K562 (cell line): ENCODE data around the gene CYP4F3. TPM values are rescaled to one million over a fixed set of nuclear protein-coding genes. Genes with fewer than 3 reads are reported as not detected.

Experiments
- ATAC-seq: fragments of 200-7000 bp; cut with Tn5 transposase; 3 replicates; pipeline ENCODE4 v1.9.1; 2020; ENCODE audit warnings: moderate library complexity
- BruUV-seq: library from RNA; stranded (reverse); fragments of 400-500 nt; replicated peaks from 2 replicates; lab custom pipeline; 2021; lab: Mats Ljungman, UMichigan
- CTCF ChIA-PET: fragments of 300-600 bp; formaldehyde crosslinking; extraction: SDS; loops from one replicate; lab custom pipeline; 2021; ENCODE audit warnings: low intra/inter-chr PET ratio; lab: Yijun Ruan, JAX
- POLR2A ChIA-PET: fragments of 300-600, 350-650 bp; sonication (Branson Sonifier 250); formaldehyde crosslinking; extraction: SDS; loops from one replicate; lab custom pipeline; 2021; ENCODE audit warnings: antibody characterized with exemption, inconsistent platforms; lab: Yijun Ruan, JAX
- DNase-seq, 4 experiments: peaks; one replicate each; pipeline versions ENCODE4 v3.0.0 to v3.0.0-alpha.2; 2011 to 2018; ENCODE audit warnings: low spot score in 3 of 4, mixed read lengths in 3 of 4; ENCODE audit errors: extremely low read depth in 1 of 4
- FAIRE-seq: peaks from 2 replicates; lab custom pipeline; 2011; peaks lifted over from hg19 to GRCh38; lab: Jason Lieb, UNC
- H2AFZ ChIP-seq: 2 replicates; pipeline ENCODE4 v1.6.0; 2011; ENCODE audit warnings: low read depth, low read length, control low read depth, inconsistent platforms
- H3K27ac ChIP-seq: fragments of 200-600 bp; 3 replicates; pipeline ENCODE4 v1.8.0; 2011; ENCODE audit warnings: low read depth, mild to moderate bottlenecking, control low read depth, inconsistent platforms, low read length, moderate library complexity, mixed read lengths; ENCODE audit errors: extremely low read depth
- H3K27me3 ChIP-seq, 2 experiments: fragments of 300-600 bp in 1 of 2; 2 replicates in 1 of 2; 3 replicates in 1 of 2; pipeline versions ENCODE4 v1.6.0 to v1.8.0; 2011; ENCODE audit warnings: inconsistent platforms in 2 of 2, low read length in 2 of 2, mild to moderate bottlenecking in 1 of 2, mixed read lengths in 1 of 2, moderate library complexity in 1 of 2; ENCODE audit not compliant: control insufficient read depth in 2 of 2, insufficient read depth in 2 of 2
- H3K36me3 ChIP-seq: fragments of 300-600 bp; 3 replicates; pipeline ENCODE4 v1.8.0; 2011; ENCODE audit warnings: mild to moderate bottlenecking, low read length, inconsistent platforms; ENCODE audit not compliant: control insufficient read depth, insufficient read depth
- H3K4me1 ChIP-seq, 2 experiments: fragments of 200-600 bp in 1 of 2; replicated peaks in 1 of 2; 2 replicates in 1 of 2; 3 replicates in 1 of 2; pipeline versions ENCODE4 v1.5.1 to v1.8.0; 2011; ENCODE audit warnings: inconsistent platforms in 2 of 2, low read length in 2 of 2, mild to moderate bottlenecking in 1 of 2, mixed read lengths in 1 of 2, moderate library complexity in 1 of 2; ENCODE audit not compliant: control insufficient read depth in 2 of 2, insufficient read depth in 2 of 2
- H3K4me2 ChIP-seq: 2 replicates; pipeline ENCODE4 v1.6.1; 2011; ENCODE audit warnings: low read length, control low read depth, inconsistent platforms, mixed read lengths; ENCODE audit not compliant: insufficient read depth
- H3K4me3 ChIP-seq: fragments of 200-600 bp; sonication (generic), shearing (Covaris generic); 2 replicates; pipeline ENCODE4 v1.5.1; 2016; ENCODE audit warnings: control low read depth, inconsistent platforms
- H3K79me2 ChIP-seq: fragments of 200-600 bp; 3 replicates; pipeline ENCODE4 v1.8.0; 2011; ENCODE audit warnings: low read length, inconsistent platforms; ENCODE audit not compliant: control insufficient read depth, insufficient read depth
- H3K9ac ChIP-seq, 2 experiments: 2 replicates each; pipeline versions ENCODE4 v1.6.0 to v1.6.1; 2011; ENCODE audit warnings: low read depth in 2 of 2, low read length in 2 of 2, control low read depth in 1 of 2, inconsistent platforms in 1 of 2, mild to moderate bottlenecking in 1 of 2, mixed read lengths in 1 of 2; ENCODE audit not compliant: insufficient read depth in 1 of 2
- H3K9me1 ChIP-seq: one replicate; pipeline ENCODE4 v1.6.0; 2011; ENCODE audit warnings: inconsistent platforms, mild to moderate bottlenecking, low read length, moderate library complexity; ENCODE audit not compliant: control insufficient read depth, insufficient read depth
- H3K9me3 ChIP-seq: replicated peaks from 2 replicates; pipeline ENCODE4 v1.5.1; 2011; ENCODE audit warnings: low read depth, low read length, inconsistent platforms; ENCODE audit not compliant: control insufficient read depth, insufficient read depth
- H4K20me1 ChIP-seq: replicated peaks from 2 replicates; pipeline ENCODE4 v1.6.1; 2011; ENCODE audit warnings: low read length, inconsistent platforms, mixed read lengths; ENCODE audit not compliant: control insufficient read depth, insufficient read depth
- ATF7 ChIP-seq: fragments of 450-650 bp; IDR thresholded peaks from 2 replicates; pipeline ENCODE4 v1.7.1; 2014; ENCODE audit warnings: mild to moderate bottlenecking, moderate library complexity
- BMI1 ChIP-seq: fragments of 150-350 bp; IDR thresholded peaks from 2 replicates; pipeline ENCODE4 v1.6.1; 2014; ENCODE audit warnings: low read length
- CCNT2 ChIP-seq: IDR thresholded peaks from 2 replicates; pipeline ENCODE4 v1.6.1; 2011; ENCODE audit warnings: borderline replicate concordance, low read depth, mild to moderate bottlenecking, moderate library complexity, mixed read lengths, low read length; ENCODE audit not compliant: insufficient read length; ENCODE audit errors: extremely low read depth
- CHD2 ChIP-seq: IDR thresholded peaks from 2 replicates; pipeline ENCODE4 v1.6.1; 2011; ENCODE audit warnings: low read depth, low read length
- E2F4 ChIP-seq: sonication (generic); formaldehyde crosslinking; IDR thresholded peaks from 2 replicates; pipeline ENCODE4 v1.8.0; 2022; ENCODE audit warnings: mild to moderate bottlenecking, low read depth, missing genetic modification reagents
- HNRNPH1 ChIP-seq: fragments of 200-400 bp; formaldehyde crosslinking; optimal IDR thresholded peaks from 2 replicates; pipeline ENCODE3; 2017; ENCODE audit warnings: low read depth, mild to moderate bottlenecking, low read length, moderate library complexity
- MEF2D ChIP-seq: conservative IDR thresholded peaks from 2 replicates; pipeline ENCODE4 v1.6.1; 2016; ENCODE audit warnings: low read depth, missing genetic modification characterization, missing compliant biosample characterization
- PTRF ChIP-seq: fragments of 450-650 bp; IDR thresholded peaks from 2 replicates; pipeline ENCODE4 v1.6.1; 2016; ENCODE audit warnings: mild to moderate bottlenecking, missing genetic modification characterization, missing compliant biosample characterization
- SAP30 ChIP-seq: fragments of 200-600 bp; sonication (generic); IDR thresholded peaks from 2 replicates; pipeline ENCODE4 v1.6.1; 2012; ENCODE audit warnings: borderline replicate concordance, low read depth, mild to moderate bottlenecking, moderate library complexity, low read length, control low read depth, inconsistent platforms; ENCODE audit not compliant: insufficient read depth, poor library complexity, severe bottlenecking
- STAG1 ChIP-seq: sonication (generic); formaldehyde crosslinking; IDR thresholded peaks from 2 replicates; pipeline ENCODE4 v1.5.0; 2020; ENCODE audit warnings: missing genetic modification reagents, borderline replicate concordance
- ZNF140 ChIP-seq: fragments of 250-450 bp; sonication (Bioruptor Pico); IDR thresholded peaks from 2 replicates; pipeline ENCODE4 v1.8.0; 2021; ENCODE audit warnings: moderate library complexity, mild to moderate bottlenecking, inconsistent platforms
- ZNF431 ChIP-seq: sonication (generic); formaldehyde crosslinking; IDR thresholded peaks from 2 replicates; pipeline ENCODE4 v1.8.0; 2022; ENCODE audit warnings: mild to moderate bottlenecking, missing genetic modification reagents
- ZNF445 ChIP-seq: fragments of 250-450 bp; sonication (Bioruptor Pico); IDR thresholded peaks from 2 replicates; pipeline ENCODE4 v1.4.0; 2020; ENCODE audit warnings: low read depth, mild to moderate bottlenecking, moderate library complexity
- ZNF609 ChIP-seq: sonication (generic); formaldehyde crosslinking; IDR thresholded peaks from 2 replicates; pipeline ENCODE4 v1.8.1; 2023; ENCODE audit warnings: missing genetic modification reagents, mild to moderate bottlenecking, borderline replicate concordance
- ZNF699 ChIP-seq: fragments of 250-450 bp; sonication (Bioruptor Pico); IDR thresholded peaks from 2 replicates; pipeline ENCODE4 v1.8.0; 2021; ENCODE audit warnings: mild to moderate bottlenecking, moderate library complexity; ENCODE audit not compliant: insufficient replicate concordance
- WGBS: fragments of 100-300 bp; shearing (Covaris generic); methylation state at CpG from one replicate; pipeline ENCODE4 v1.1.6; 2016; ENCODE audit warnings: low coverage, mixed read lengths; ENCODE audit not compliant: insufficient coverage; ENCODE audit errors: missing lambda C conversion rate; 5-methylcytosine and 5-hydroxymethylcytosine counted together
- in situ Hi-C: fragments of 300-500 bp; cut with MboI; formaldehyde crosslinking; loops from 4 replicates; pipeline ENCODE4 v1.15.0; 2018; ENCODE audit warnings: inconsistent platforms, mixed read lengths
- intact Hi-C: fragments of 100-400 bp; cut with micrococcal nuclease; formaldehyde crosslinking; loops from 2 replicates; pipeline ENCODE4 v1.14.2; 2022
- polyA plus RNA-seq, 8 experiments: library from polyadenylated mRNA; depleted of rRNA in 4 of 8; stranded (reverse) in 5 of 8; unstranded in 3 of 8; fragments of >200 nt; fragmentation: Nextera tagmentation in 2 of 8; fragmentation: Illumina TruSeq in 1 of 8; extraction: Ambion mirVana in 2 of 8; extraction: Trizol in 1 of 8; gene quantifications; 2 replicates each; pipeline versions ENCODE4 v1.2.1 to v1.2.3, GENCODE V29; 2011 to 2014; ENCODE audit warnings: inconsistent platforms in 1 of 8, missing spikeins in 1 of 8
- total RNA-seq, 7 experiments: library from RNA; depleted of rRNA in 6 of 7; stranded (reverse); fragments of >200 nt in 6 of 7; fragmentation: Illumina TruSeq in 2 of 7; extraction: Trizol in 2 of 7; gene quantifications; 2 replicates each; pipeline versions ENCODE4 v1.2.1 to v1.2.3, GENCODE V29; 2011 to 2021; ENCODE audit warnings: low replicate concordance in 1 of 7

CYP4F3 gene
- total and polyA plus RNA-seq, 9 of the 15 experiments (the other 6 are each of a cell fraction or from before 2014, with no cell fraction given): 0.01 to 0.40 (median 0.16) TPM; not detected in 6

- no peak for TF ChIP-seq ZNF699 (CRISPR knock-in tag)
Observed at GRCh38 chr19:15640294-15640903, at the start of gene CYP4F3 (continued).

- H3K9me3 ChIP-seq: no peaks in the 10 kb centered on the region
- no peaks in the 10 kb centered on the region for H3K79me2 ChIP-seq
- no peak overlapping the region for H2AFZ ChIP-seq
- no peak overlapping the region for H3K4me2 ChIP-seq
- 0 out of 2 replicates have a peak, but pooled peaks cover 2% of the 10 kb centered on the region for H4K20me1 ChIP-seq
- no peak overlapping the region for H3K4me3 ChIP-seq
- BruUV-seq: no TSS peak
- ChIA-PET POLR2A (interaction anchor here (0.6 kb wide), 1 partner anchor 18 kb away, joined by 3 read pairs; no protein-coding TSS in a partner anchor), CTCF (no interaction called here)
- in situ Hi-C loops (no loop called here), intact Hi-C loops (no loop called here)
- FAIRE-seq (no peak), DNase-seq (no peak), ATAC-seq (no peak)
- H3K4me1 ChIP-seq: no peaks in the 10 kb centered on the region
- 0% methylated on average over 4 of the region's 4 CpGs for WGBS
- no peak overlapping the region for H3K9ac ChIP-seq
- no peak overlapping the region for H3K27ac ChIP-seq
- peaks cover 3 to 12% of the 10 kb centered on the region in 2 experiments; a peak in 3 of 5 replicates for H3K27me3 ChIP-seq
- H3K9me1 ChIP-seq: no peaks in the 10 kb centered on the region
- H3K36me3 ChIP-seq: no peaks in the 10 kb centered on the region
- no peak for TF ChIP-seq ZNF431 (CRISPR knock-in tag)
- no peak for TF ChIP-seq CCNT2
- TF ChIP-seq PTRF: no peak
- no peak for TF ChIP-seq ZNF140 (CRISPR knock-in tag)
- TF ChIP-seq HNRNPH1: no peak
- TF ChIP-seq ZNF609 (CRISPR knock-in tag): no peak
- TF ChIP-seq CHD2: no peak
- TF ChIP-seq ZNF445 (CRISPR knock-in tag): no peak
- TF ChIP-seq STAG1 (CRISPR knock-in tag): no peak
- TF ChIP-seq BMI1: no peak
- no peak for TF ChIP-seq SAP30
- no peak for TF ChIP-seq MEF2D (tag)
- no peak for TF ChIP-seq ATF7
- no peak for TF ChIP-seq E2F4 (CRISPR knock-in tag)
Observed at GRCh38 chr19:15591796-15592195, 48.9 kb upstream of the CYP4F3 start.
